Activated naive CD4-positive, alpha-beta T cell treated with anti-CD3 and anti-CD28 coated beads, Interleukin-2, amount 10 ng/mL, durations not matched to agents 7 days and 5 days (primary cell): ENCODE measurements around the gene ANKRD62.
"Not testable (repeated sequence)": the region's sequence is repeated elsewhere in the genome, so short reads cannot be mapped to it uniquely, and the experiment has no call there.

Source experiments
- CTCF ChIA-PET: fragments of 350-600 bp; sonication (Branson Sonifier 250); formaldehyde crosslinking; loops from one replicate; lab custom pipeline; 2021; ENCODE audit warnings: antibody characterized with exemption; lab: Charles Lee
- DNase-seq: peaks from one replicate; pipeline ENCODE4 v3.0.0-alpha.2; 2020
- H3K27ac Mint-ChIP-seq: one replicate; pipeline ENCODE4 v1.8.0; 2021; ENCODE audit warnings: mild to moderate bottlenecking, moderate library complexity, mixed read lengths
- H3K27me3 Mint-ChIP-seq: one replicate; pipeline ENCODE4 v1.8.0; 2021; ENCODE audit warnings: mild to moderate bottlenecking, mixed read lengths
- H3K36me3 Mint-ChIP-seq: one replicate; pipeline ENCODE4 v1.8.0; 2021; ENCODE audit warnings: mixed read lengths
- H3K4me1 Mint-ChIP-seq: one replicate; pipeline ENCODE4 v1.8.0; 2021; ENCODE audit warnings: mixed read lengths
- H3K4me3 Mint-ChIP-seq: one replicate; pipeline ENCODE4 v1.8.0; 2021; ENCODE audit warnings: mild to moderate bottlenecking, moderate library complexity, mixed read lengths
- H3K9me3 Mint-ChIP-seq: one replicate; pipeline ENCODE4 v1.8.0; 2021; ENCODE audit warnings: mixed read lengths

The ANKRD62 gene

DNA sequence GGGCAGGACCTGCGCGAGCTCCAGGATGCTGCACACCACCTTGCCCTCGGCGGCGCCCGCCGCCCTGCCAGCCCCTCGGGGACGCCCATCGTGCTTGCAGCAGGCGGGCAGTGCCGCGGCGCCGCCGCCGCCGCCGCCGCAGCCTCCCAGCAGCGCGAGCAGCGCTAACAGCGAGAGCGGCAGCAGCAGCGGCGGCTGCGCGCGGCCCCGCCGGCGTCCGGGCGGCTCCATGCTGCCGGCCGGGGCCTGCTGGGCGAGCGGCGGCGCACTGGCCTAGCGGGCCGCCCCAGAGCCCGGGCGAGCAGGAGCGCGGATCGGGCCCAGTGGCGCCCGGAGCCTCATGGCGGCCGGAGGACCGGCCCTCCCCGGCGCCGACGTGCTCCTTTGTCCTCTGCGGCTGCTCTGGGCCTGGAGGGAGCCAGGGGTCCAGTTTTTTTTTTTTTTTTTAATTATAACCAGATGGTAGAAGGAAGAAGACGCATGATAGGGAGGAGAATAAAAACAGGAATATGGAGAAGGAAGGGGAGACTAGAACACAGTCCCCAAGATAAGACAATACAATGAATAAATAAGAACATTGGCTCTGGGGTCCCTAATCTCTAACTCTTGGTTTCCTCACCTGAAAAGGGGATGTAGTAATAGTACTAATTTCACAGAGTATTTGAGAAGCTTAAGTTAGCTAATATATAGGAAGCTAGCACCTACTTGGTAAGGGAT lies 17.1 kb upstream of the ANKRD62 start:
- Mint-ChIP-seq H3K4me3 (no peak overlapping the region), H3K27ac (no peak overlapping the region), H3K36me3 (no peaks in the 10 kb centered on the region), H3K4me1 (no peaks in the 10 kb centered on the region), H3K9me3 (no peaks in the 10 kb centered on the region), H3K27me3 (peaks cover 16% of the 10 kb centered on the region)
- CTCF ChIA-PET = no interaction called here
- no peak for DNase-seq

GRCh38 chr18:12077994-12078393 lies 15.6 kb upstream of the ANKRD62 start:
- CTCF ChIA-PET, DNase-seq, H3K36me3 Mint-ChIP-seq, H3K9me3 Mint-ChIP-seq, H3K27ac Mint-ChIP-seq, H3K4me1 Mint-ChIP-seq, H3K4me3 Mint-ChIP-seq: not testable (repeated sequence)
- H3K27me3 Mint-ChIP-seq = peaks cover 22% of the 10 kb centered on the region

DNA sequence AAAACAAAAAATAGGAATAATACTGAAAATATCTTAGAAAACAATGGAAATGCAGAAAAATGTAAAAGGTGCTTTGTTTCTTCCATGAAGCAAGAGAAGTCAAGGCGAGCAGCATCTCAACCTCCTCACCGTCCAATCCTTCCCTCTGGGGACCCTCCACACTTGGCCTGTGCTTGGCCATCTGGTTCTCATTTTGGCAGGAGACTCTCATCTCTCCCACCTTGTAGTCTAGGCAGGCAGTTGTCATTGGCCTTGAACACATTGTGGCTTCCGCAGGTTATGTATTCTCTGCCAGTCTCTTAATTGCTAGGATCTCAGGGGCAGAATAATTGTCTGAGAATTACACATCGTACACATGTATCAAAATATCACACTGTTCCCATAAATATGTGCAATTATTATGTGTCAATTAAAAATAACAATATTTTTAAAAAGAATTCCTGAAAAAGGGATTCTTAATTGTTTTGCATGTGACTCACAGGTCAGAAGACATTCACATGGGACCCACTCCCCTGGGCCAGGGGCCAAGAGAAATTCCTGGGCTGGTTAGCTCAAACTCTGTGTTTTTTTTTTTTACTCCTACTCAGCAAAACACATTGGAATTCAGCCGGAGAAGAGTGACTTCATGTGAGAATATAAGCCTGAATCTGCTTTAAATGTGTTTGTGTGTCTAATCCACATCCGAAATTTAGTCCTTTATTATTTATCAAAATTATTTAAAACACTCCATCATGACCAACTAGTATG lies 14.0 kb upstream of the ANKRD62 start:
- Mint-ChIP-seq H3K27me3 (peaks cover 17% of the 10 kb centered on the region), H3K27ac (no peak overlapping the region), H3K4me1 (no peaks in the 10 kb centered on the region), H3K9me3 (no peaks in the 10 kb centered on the region), H3K36me3 (no peaks in the 10 kb centered on the region), H3K4me3 (no peak overlapping the region)
- no peak for DNase-seq
- CTCF ChIA-PET = no interaction called here

- Mint-ChIP-seq H3K4me1 (no peaks in the 10 kb centered on the region), H3K27ac (no peak overlapping the region), H3K36me3 (no peaks in the 10 kb centered on the region), H3K9me3 (no peaks in the 10 kb centered on the region), H3K27me3 (peaks cover 6% of the 10 kb centered on the region), H3K4me3 (no peak overlapping the region)
- CTCF ChIA-PET = interaction anchor here (0.5 kb wide), 1 partner anchor 94 kb away, joined by 3 read pairs; no protein-coding TSS in a partner anchor
- DNase-seq = no peak
Measured at GRCh38 chr18:12085136-12085535, 8.5 kb upstream of the ANKRD62 start.

- no peak overlapping the region for H3K4me3 Mint-ChIP-seq
- H3K36me3 Mint-ChIP-seq = no peaks in the 10 kb centered on the region
- H3K27me3 Mint-ChIP-seq = peaks cover 6% of the 10 kb centered on the region
- H3K9me3 Mint-ChIP-seq = no peaks in the 10 kb centered on the region
- no peaks in the 10 kb centered on the region for H3K4me1 Mint-ChIP-seq
- H3K27ac Mint-ChIP-seq = no peak overlapping the region
- CTCF ChIA-PET = no interaction called here
- no peak for DNase-seq
Measured at GRCh38 chr18:12085786-12086185, 7.9 kb upstream of the ANKRD62 start.

- Mint-ChIP-seq H3K36me3 (no peaks in the 10 kb centered on the region), H3K4me1 (no peaks in the 10 kb centered on the region), H3K27ac (no peak overlapping the region), H3K27me3 (peaks cover 6% of the 10 kb centered on the region), H3K4me3 (no peak overlapping the region), H3K9me3 (no peaks in the 10 kb centered on the region)
- CTCF ChIA-PET = no interaction called here
- DNase-seq = no peak
Measured at GRCh38 chr18:12086249-12086648, 7.4 kb upstream of the ANKRD62 start.

- CTCF ChIA-PET = no interaction called here
- Mint-ChIP-seq H3K4me1 (no peaks in the 10 kb centered on the region), H3K27me3 (peaks cover 6% of the 10 kb centered on the region), H3K9me3 (no peaks in the 10 kb centered on the region), H3K4me3 (no peak overlapping the region), H3K27ac (no peak overlapping the region), H3K36me3 (no peaks in the 10 kb centered on the region)
- no peak for DNase-seq
Measured at GRCh38 chr18:12086677-12087470, 6.8 kb upstream of the ANKRD62 start.

GRCh38 chr18:12087471-12088025 lies 6.1 kb upstream of the ANKRD62 start:
- no peak for DNase-seq
- no peaks in the 10 kb centered on the region for H3K4me1 Mint-ChIP-seq
- H3K27ac Mint-ChIP-seq = no peak overlapping the region
- no peaks in the 10 kb centered on the region for H3K36me3 Mint-ChIP-seq
- no peak overlapping the region for H3K4me3 Mint-ChIP-seq
- H3K9me3 Mint-ChIP-seq = no peaks in the 10 kb centered on the region
- peaks cover 1% of the 10 kb centered on the region for H3K27me3 Mint-ChIP-seq
- CTCF ChIA-PET = no interaction called here

DNA sequence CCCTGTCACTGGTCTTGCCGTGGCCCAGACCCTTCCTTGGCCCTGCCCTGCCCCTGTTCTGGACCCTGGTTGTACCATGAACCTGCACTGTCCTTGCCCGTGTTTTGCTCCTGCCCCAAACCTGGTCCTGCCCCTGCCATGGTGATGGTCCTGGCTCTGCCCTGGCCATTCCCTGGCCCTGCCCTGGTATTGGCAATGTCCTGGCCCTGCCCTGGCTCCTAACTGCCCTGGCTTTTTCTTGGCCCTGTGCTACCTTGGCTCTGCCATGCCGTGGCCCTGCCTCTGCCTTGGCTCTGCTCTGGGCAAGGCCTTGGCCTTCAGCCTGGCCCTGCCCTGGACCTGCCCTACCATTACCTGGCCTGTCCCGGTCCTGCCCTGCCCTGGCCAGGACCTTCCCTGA lies 5.5 kb upstream of the ANKRD62 start:
- Mint-ChIP-seq H3K4me3 (no peak overlapping the region), H3K36me3 (no peaks in the 10 kb centered on the region), H3K9me3 (no peaks in the 10 kb centered on the region), H3K4me1 (no peaks in the 10 kb centered on the region), H3K27ac (no peak overlapping the region), H3K27me3 (no peaks in the 10 kb centered on the region)
- no peak for DNase-seq
- CTCF ChIA-PET = no interaction called here

DNA sequence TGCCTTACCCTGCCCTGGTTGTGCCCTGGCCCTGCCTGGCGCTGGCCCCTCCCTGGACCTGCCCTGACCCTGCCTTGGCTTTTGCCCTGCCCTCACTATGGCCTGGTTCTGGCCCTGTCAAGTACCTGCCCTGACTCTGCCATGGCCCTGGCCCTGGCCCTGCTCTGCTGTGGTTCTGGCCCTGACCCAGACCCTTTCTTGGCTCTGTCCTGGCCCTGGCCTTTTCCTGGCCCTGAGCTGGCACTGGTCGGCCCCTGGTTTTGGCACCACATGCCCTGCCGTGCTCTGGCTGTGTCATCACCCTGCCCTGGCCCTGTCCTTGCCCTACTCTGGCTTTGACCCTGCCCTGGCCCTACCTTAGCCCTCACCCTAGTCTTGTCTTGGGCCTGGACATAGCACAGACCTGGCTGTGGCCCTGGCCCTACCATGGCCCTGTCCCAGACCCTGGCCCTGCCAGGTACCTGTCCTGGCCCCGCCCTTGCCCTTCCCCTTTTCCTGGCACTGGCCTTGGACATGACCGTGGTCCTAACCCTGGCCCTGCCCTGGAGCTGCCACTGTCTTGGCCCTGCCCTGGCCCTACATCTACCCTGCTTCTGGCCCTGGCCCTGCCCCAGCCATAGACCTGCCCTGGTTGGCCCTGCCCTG lies 4.8 kb upstream of the ANKRD62 start:
- no peak for DNase-seq
- H3K27me3 Mint-ChIP-seq = no peaks in the 10 kb centered on the region
- CTCF ChIA-PET = no interaction called here
- H3K36me3 Mint-ChIP-seq = no peaks in the 10 kb centered on the region
- H3K27ac Mint-ChIP-seq = no peak overlapping the region
- H3K4me1 Mint-ChIP-seq = no peaks in the 10 kb centered on the region
- no peak overlapping the region for H3K4me3 Mint-ChIP-seq
- H3K9me3 Mint-ChIP-seq = no peaks in the 10 kb centered on the region

DNA sequence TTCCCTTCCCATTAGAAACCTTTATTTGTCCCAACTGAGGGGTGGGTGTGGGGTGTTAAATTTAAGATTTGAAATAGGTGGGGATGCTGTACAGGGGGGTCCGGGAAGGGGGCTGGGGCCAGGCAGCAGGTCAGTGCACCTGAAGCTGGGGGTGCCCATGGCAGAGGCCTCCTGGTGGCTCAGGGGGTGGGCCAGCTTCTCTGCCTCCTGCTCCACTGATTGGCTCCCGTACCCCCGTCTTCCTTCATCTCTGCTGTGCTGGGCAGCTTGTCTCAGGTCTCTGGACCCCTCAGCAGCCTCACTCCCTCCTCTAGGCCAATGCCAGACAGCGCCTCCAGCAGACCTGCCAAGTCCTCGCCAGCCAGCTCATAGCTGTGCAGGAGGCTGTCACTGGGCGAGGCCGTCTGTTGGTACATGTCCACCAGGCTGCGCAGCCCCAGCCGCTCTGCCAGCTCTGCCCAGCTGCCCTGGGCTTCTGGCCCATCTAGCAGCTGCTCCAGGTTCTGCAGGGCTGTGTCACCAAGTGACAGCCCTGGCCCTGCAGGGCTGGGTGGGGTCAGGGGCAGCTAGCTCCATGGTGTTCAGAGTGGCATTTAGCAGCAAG lies 2.0 kb upstream of the ANKRD62 start:
- H3K4me1 Mint-ChIP-seq = no peaks in the 10 kb centered on the region
- no peaks in the 10 kb centered on the region for H3K36me3 Mint-ChIP-seq
- no peak for DNase-seq
- H3K27me3 Mint-ChIP-seq = peaks cover 4% of the 10 kb centered on the region
- CTCF ChIA-PET = interaction anchor here (2.1 kb wide), 1 partner anchor 145 kb away, joined by 10 read pairs; no protein-coding TSS in a partner anchor
- H3K4me3 Mint-ChIP-seq = no peak overlapping the region
- H3K9me3 Mint-ChIP-seq = no peaks in the 10 kb centered on the region
- H3K27ac Mint-ChIP-seq = no peak overlapping the region

GRCh38 chr18:12092398-12093229 lies 1.0 kb upstream of the ANKRD62 start:
- CTCF ChIA-PET = interaction anchor here (1.3 to 2.1 kb wide), 2 partner anchors 144 to 146 kb away, joined by 3 to 10 read pairs; no protein-coding TSS in a partner anchor
- no peaks in the 10 kb centered on the region for H3K9me3 Mint-ChIP-seq
- no peak for DNase-seq
- peaks cover 4% of the 10 kb centered on the region for H3K27me3 Mint-ChIP-seq
- no peak overlapping the region for H3K4me3 Mint-ChIP-seq
- H3K4me1 Mint-ChIP-seq = no peaks in the 10 kb centered on the region
- no peak overlapping the region for H3K27ac Mint-ChIP-seq
- no peaks in the 10 kb centered on the region for H3K36me3 Mint-ChIP-seq

GRCh38 chr18:12098374-12098773 lies 4.7 kb downstream of the ANKRD62 start:
- H3K9me3 Mint-ChIP-seq = no peaks in the 10 kb centered on the region
- CTCF ChIA-PET = no interaction called here
- peaks cover 4% of the 10 kb centered on the region for H3K27me3 Mint-ChIP-seq
- no peaks in the 10 kb centered on the region for H3K36me3 Mint-ChIP-seq
- no peaks in the 10 kb centered on the region for H3K4me1 Mint-ChIP-seq
- no peak overlapping the region for H3K4me3 Mint-ChIP-seq
- H3K27ac Mint-ChIP-seq = no peak overlapping the region
- DNase-seq = no peak
